MM.1S (cell line): Measurements from ENCODE around the gene CHTOP.

ENCODE experiments used
- DNase-seq: peaks from one replicate; pipeline ENCODE4 v3.0.0-alpha.2; 2015
- H2AFZ ChIP-seq: fragments of 300-600 bp; sonication (generic); 2 replicates; pipeline ENCODE4 v1.6.0; 2016; ENCODE audit warnings: antibody characterized with exemption, low read length
- H3F3A ChIP-seq: fragments of 300-600 bp; sonication (generic); 2 replicates; pipeline ENCODE4 v1.6.1; 2016; ENCODE audit warnings: mild to moderate bottlenecking, antibody characterized with exemption, low read length, moderate library complexity, mixed read lengths; ENCODE audit not compliant: insufficient read depth
- H3K27ac ChIP-seq: fragments of 300-600 bp; sonication (generic); 2 replicates; pipeline ENCODE4 v1.5.1; 2016; ENCODE audit warnings: mild to moderate bottlenecking, low read length
- H3K27me3 ChIP-seq: fragments of 300-600 bp; sonication (generic); replicated peaks from 2 replicates; pipeline ENCODE4 v1.6.0; 2016; ENCODE audit warnings: low read length; ENCODE audit not compliant: insufficient read depth
- H3K36me3 ChIP-seq: fragments of 300-600 bp; sonication (generic); replicated peaks from 2 replicates; pipeline ENCODE4 v1.6.1; 2016; ENCODE audit warnings: mild to moderate bottlenecking, low read length, mixed read lengths; ENCODE audit not compliant: insufficient read depth
- H3K4me1 ChIP-seq: fragments of 300-600 bp; sonication (generic); 2 replicates; pipeline ENCODE4 v1.6.1; 2016; ENCODE audit warnings: low read length, mixed read lengths
- H3K4me2 ChIP-seq: fragments of 300-600 bp; sonication (generic); 2 replicates; pipeline ENCODE4 v1.6.0; 2016; ENCODE audit warnings: low read depth, low read length
- H3K4me3 ChIP-seq: fragments of 300-600 bp; sonication (generic); 2 replicates; pipeline ENCODE4 v1.5.1; 2016; ENCODE audit warnings: low read length, mixed read lengths
- H3K79me2 ChIP-seq: fragments of 300-600 bp; sonication (generic); 2 replicates; pipeline ENCODE4 v1.6.1; 2016; ENCODE audit warnings: mixed run types, low read length, mixed read lengths
- H3K9ac ChIP-seq: fragments of 300-600 bp; sonication (generic); 2 replicates; pipeline ENCODE4 v1.6.1; 2016; ENCODE audit warnings: low read length, mixed read lengths
- H3K9me2 ChIP-seq: fragments of 300-600 bp; sonication (generic); replicated peaks from 2 replicates; pipeline ENCODE4 v1.6.1; 2016; ENCODE audit warnings: mild to moderate bottlenecking, low read length, mixed read lengths; ENCODE audit not compliant: insufficient read depth
- H3K9me3 ChIP-seq: fragments of 300-600 bp; sonication (generic); replicated peaks from 2 replicates; pipeline ENCODE4 v1.6.1; 2016; ENCODE audit warnings: mild to moderate bottlenecking, low read length, mixed read lengths; ENCODE audit not compliant: insufficient read depth
- H4K20me1 ChIP-seq: fragments of 300-600 bp; sonication (generic); 2 replicates; pipeline ENCODE4 v1.6.1; 2016; ENCODE audit warnings: mild to moderate bottlenecking, low read length, moderate library complexity, mixed read lengths; ENCODE audit not compliant: insufficient read depth
- EZH2 ChIP-seq: fragments of 300-600 bp; sonication (generic); optimal IDR thresholded peaks from 2 replicates; pipeline ENCODE3; 2017; ENCODE audit warnings: low read depth, mild to moderate bottlenecking, antibody characterized with exemption, low read length, mixed read lengths
- EZH2phosphoT487 ChIP-seq: fragments of 300-600 bp; sonication (generic); IDR thresholded peaks from 2 replicates; pipeline ENCODE4 v1.6.1; 2018; ENCODE audit warnings: antibody characterized with exemption, low read length
- TF ChIP-seq, protein P1 (sequence below): fragments of 300-600 bp; sonication (generic); IDR thresholded peaks from 2 replicates; pipeline ENCODE4 v1.5.1; 2016; ENCODE audit warnings: antibody characterized with exemption, low read length, mixed read lengths

Gene CHTOP

DNA sequence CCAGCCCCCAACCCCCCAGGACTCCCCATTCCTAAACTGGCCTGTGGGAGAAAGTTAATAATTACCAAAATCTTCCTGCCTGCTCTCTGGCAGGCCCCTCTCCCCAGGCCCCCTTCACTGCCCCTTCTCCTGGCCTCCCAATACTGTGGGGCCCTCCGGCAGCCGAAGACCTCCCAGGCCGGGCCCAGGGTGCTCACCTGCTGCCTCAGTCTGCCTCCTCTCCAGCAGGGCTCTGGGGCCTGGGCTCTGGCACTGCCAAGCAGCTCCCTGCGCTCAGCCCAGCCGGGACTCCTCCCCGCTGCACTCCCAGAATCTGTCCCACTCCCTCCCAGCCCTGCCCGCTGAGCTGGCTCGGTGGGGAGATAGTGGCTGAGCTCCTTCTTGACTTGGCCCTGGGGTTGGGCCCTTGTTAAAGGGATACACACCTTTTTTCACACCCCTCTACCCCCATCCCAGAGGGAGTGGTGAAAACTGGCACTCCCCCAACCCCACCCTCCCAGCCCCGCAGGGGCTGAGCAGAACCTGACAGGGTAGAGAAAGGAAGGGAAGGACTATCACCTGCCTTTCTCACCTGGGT lies 21.0 kb upstream of the CHTOP start, which contains the start of gene S100A16:
S100A16 (minus strand) TSS at position 383 of the 577 bp plus-strand sequence. CDS start 4,986 bp downstream, outside the sequence.
- H2AFZ ChIP-seq, result no peak within 1 kb of the TSS
- H3K4me3 ChIP-seq, result no peak within 1 kb of the TSS
- H3K9me2 ChIP-seq, result no peaks in the 10 kb centered on the region
- no peaks in the 10 kb centered on the region for H3K27me3 ChIP-seq
- no peaks in the 10 kb centered on the region for H4K20me1 ChIP-seq
- no peak within 1 kb of the TSS for H3K4me2 ChIP-seq
- no peaks in the 10 kb centered on the region for H3K9me3 ChIP-seq
- no peak within 1 kb of the TSS for H3K27ac ChIP-seq
- no peaks in the 10 kb centered on the region for H3F3A ChIP-seq
- H3K36me3 ChIP-seq, result no peaks in the 10 kb centered on the region
- H3K9ac ChIP-seq, result no peak within 1 kb of the TSS
- DNase-seq, result no peak
- no peaks in the 10 kb centered on the region; the same call in 1 of the 2 replicates for H3K4me1 ChIP-seq
- TF ChIP-seq EZH2phosphoT487 (no peak), EZH2 (no peak)
- TF ChIP-seq, protein P1, sequence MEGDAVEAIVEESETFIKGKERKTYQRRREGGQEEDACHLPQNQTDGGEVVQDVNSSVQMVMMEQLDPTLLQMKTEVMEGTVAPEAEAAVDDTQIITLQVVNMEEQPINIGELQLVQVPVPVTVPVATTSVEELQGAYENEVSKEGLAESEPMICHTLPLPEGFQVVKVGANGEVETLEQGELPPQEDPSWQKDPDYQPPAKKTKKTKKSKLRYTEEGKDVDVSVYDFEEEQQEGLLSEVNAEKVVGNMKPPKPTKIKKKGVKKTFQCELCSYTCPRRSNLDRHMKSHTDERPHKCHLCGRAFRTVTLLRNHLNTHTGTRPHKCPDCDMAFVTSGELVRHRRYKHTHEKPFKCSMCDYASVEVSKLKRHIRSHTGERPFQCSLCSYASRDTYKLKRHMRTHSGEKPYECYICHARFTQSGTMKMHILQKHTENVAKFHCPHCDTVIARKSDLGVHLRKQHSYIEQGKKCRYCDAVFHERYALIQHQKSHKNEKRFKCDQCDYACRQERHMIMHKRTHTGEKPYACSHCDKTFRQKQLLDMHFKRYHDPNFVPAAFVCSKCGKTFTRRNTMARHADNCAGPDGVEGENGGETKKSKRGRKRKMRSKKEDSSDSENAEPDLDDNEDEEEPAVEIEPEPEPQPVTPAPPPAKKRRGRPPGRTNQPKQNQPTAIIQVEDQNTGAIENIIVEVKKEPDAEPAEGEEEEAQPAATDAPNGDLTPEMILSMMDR, result no peak
- H3K79me2 ChIP-seq, result no peaks in the 10 kb centered on the region

DNA sequence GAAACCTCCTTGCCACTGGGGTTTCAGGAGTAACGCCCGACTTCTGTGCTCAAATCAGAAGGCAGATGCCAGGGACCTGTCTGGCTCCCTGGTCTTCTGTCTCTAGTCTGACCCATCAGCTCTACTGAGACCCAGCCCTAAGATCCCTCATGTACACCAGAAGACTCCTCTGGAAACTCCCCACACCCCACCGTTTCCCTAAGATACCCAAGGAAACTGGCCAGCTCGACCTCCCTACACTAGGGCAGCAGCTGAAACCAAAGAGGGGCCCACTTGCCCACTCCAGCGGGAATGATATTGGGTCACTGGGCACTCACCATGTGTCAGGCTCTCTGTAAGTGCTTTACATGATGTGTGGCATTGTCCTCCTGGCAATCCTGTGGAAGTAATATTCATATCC lies 20.5 kb upstream of the CHTOP start:
- Histone ChIP-seq H3K4me2 (no peak overlapping the region), H3K4me3 (no peak overlapping the region), H3K4me1 (no peaks in the 10 kb centered on the region; the same call in 1 of the 2 replicates), H4K20me1 (no peaks in the 10 kb centered on the region), H3K36me3 (no peaks in the 10 kb centered on the region), H3K27ac (no peak overlapping the region), H2AFZ (no peak overlapping the region), H3K9me2 (no peaks in the 10 kb centered on the region), H3K9ac (no peak overlapping the region), H3F3A (no peaks in the 10 kb centered on the region), H3K27me3 (no peaks in the 10 kb centered on the region), H3K79me2 (no peaks in the 10 kb centered on the region), H3K9me3 (no peaks in the 10 kb centered on the region)
- DNase-seq, result no peak
- TF ChIP-seq EZH2 (no peak), EZH2phosphoT487 (no peak)
- TF ChIP-seq, protein P1, result no peak

DNA sequence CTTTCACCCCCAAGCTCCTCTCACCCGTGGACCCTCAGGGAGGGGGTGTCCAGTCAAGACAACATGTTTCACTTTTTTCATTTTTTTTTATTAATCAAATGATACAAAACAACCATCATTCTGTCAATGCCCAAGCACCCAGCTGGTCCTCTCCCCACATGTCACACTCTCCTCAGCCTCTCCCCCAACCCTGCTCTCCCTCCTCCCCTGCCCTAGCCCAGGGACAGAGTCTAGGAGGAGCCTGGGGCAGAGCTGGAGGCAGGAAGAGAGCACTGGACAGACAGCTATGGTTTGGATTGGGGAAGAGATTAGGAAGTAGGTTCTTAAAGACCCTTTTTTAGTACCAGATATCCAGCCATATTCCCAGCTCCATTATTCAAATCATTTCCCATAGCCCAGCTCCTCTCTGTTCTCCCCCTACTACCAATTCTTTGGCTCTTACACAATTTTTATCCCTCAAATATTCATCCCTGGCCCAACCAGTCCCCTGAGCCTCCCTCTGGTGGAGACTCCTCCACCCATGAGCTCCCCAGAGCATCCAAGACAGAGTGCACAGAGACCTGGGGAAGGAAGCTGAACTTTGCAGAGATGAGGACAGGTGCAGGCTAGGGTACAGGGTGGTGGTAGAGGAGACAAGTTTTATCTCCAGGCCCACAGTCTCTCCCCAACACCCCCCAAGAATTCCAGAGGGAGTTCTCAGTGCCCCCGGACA lies 19.5 kb upstream of the CHTOP start:
- TF ChIP-seq EZH2phosphoT487, result no peak
- TF ChIP-seq, protein P1, result no peak
- no peak for TF ChIP-seq EZH2
- Histone ChIP-seq H3K4me1 (no peaks in the 10 kb centered on the region; the same call in 1 of the 2 replicates), H3F3A (no peaks in the 10 kb centered on the region), H3K4me3 (no peak overlapping the region), H3K27ac (no peak overlapping the region), H3K79me2 (no peaks in the 10 kb centered on the region), H3K9me2 (no peaks in the 10 kb centered on the region), H3K9ac (no peak overlapping the region), H4K20me1 (no peaks in the 10 kb centered on the region), H3K36me3 (no peaks in the 10 kb centered on the region), H3K27me3 (no peaks in the 10 kb centered on the region), H2AFZ (no peak overlapping the region), H3K9me3 (no peaks in the 10 kb centered on the region), H3K4me2 (no peak overlapping the region)
- no peak for DNase-seq
